ENCODE data around the gene LSAMP.

Gene LSAMP

GRCh38 chr3:115927197-115927596, 518.1 kb downstream of the LSAMP start:
- no peak for DNase-seq

DNA sequence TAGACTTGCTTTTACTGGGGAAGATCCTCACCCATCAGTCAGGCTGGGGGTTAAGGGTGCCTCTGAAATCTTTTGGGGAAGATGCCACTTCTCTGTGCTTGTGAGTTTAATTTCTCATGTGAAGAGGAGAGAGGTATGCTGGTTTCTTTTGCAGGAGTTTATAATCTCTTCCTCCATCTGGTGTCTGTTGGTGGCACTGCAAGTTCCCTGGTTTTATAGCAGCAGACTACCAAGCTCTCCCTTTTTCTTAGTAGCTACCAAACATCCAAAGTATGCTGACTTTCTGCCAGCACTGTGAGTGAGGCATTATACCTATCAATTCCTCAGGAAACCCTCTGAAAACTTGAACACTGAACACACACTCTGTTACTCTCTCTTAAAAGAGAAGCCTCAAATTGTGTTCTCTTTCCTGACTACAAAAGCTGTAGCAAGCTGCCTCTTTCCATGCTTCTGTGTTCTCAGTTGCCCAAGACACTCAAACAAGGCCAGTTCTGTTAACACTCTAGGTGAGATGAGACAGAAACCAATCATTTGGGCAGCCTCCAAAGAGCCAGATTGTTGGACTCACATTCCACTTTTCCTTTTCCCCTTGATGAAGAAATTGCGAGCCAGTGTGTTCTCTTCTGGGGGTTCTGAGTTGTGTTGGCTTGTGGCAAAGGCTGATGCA, 522.5 kb downstream of the LSAMP start:
- no peak for DNase-seq

DNA sequence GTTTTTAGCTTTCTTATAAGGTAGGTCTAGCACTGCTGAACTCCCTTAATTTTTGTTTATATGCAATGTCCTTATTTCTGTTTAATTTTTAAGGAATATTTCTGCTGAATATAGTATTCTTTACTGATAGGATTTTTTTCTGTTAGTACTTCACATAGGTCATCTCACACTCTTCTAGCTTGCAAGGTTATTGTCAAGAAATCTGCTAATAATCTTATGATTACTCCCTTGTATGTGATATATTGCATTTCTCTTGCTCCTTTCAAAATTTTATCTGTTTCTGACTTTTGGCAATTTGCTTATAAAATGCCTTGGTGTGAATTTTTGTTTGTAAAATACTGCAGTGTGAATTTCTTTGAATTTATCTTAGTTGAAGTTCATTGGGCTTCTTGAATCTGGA, 523.6 kb downstream of the LSAMP start:
- no peak for DNase-seq

DNA sequence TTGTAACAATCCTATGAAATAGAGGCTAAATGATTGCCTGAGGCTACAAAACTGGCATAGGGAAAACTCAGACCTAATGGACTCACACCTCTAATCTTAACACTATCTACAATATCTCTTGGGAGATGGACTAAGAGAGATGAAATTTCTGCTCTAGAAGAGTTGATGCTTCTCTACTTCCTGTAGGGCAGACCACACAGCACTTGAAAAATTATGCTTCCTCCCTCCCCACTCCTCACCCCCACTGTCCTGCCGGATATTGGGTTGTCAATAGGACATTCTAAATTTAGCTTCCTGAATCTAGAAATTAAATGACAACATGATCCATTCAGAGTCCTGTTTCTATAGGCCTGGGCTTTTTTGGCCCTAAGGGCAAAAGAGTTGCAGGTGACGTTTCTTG, 526.4 kb downstream of the LSAMP start:
- no peak for DNase-seq

DNA sequence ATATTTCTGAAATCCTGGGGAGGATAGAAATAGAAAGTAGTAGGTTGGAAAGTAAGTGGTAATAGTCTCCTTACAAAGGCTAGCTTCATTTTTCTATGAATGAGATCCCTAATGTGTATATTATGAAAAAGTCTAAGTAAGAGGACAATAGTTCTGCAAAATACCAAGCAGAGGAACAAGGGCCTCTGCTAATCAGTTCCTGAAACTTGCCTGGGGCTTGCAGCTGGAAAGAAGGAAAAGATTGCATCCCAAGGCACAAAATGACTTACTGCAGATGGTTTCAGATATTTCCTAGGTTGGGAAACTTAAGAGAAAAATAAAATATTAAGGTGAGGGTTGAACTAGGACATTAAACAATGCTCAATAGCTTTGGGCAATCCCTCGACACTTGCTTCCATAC, 528.4 kb downstream of the LSAMP start:
- DNase-seq, result no peak

DNA sequence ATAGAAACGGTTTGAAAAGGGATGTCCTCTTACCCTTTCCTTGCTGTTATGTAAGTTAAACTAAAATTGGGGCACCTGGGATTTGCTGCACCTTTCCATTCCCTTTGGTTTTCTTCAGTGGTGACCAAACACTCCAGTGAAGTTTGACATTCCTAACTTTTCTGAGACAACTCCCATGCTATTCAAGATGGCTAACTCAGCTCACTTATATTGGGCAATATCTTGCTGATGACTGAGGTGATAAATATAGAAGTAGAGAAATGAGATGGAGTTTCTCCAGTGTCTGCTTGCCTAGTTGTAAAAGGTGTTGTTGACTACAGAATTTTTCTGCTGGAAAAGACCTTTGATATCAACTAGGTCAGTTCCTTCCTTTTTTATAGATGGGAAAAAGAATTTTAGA, 530.2 kb downstream of the LSAMP start:
- no peak for DNase-seq

DNA sequence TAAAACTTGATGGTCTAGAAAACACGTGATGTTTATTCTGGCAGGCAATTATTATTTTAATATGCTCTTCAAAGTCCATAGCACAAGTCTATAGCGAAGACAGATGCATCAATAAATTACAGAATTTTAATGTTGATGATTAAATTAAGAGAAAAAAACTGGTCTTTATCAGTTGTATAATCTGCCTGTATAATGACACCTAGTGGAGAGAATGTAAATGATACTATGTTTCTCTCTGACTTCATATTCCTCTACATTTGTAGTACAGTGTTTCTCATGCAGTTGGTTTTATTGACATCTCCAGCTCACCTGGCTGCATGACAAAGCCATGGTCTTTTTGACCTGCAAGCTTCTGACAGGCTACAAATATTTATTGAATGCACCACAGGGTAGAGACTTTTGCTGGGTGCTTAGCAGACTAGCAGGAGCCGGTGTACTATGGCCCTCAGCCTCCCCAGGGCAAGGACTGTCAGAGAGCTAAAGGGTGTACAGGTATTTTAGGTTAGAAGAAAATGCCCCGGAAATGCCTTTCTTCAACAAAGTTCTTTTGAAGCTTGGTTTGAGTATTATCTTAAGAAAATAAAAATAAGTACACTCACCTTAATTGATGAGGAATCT, 532.1 kb downstream of the LSAMP start:
- no peak for DNase-seq

DNA sequence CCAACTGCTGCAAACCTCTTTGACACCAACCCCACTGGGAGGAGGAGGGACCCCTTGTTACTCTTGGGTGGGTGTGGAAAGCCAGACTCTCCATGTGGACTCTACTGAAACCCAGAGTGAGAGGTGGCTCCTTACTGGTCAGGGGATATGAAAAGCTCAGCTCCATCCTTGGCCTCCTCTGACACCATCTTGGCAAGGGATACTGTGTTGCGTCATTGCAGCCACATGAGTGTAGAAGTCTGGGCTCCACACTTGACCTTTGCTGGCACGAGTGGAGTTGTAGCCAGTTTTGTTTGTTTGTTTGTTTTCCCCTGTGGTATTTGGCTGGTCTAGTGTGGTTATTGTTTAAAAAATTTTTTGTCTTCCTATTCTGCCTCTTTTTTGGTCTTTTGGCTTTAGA, 532.9 kb downstream of the LSAMP start:
- DNase-seq, result no peak

- no peak for DNase-seq
Observed at GRCh38 chr3:115905871-115906270, 539.4 kb downstream of the LSAMP start.

DNA sequence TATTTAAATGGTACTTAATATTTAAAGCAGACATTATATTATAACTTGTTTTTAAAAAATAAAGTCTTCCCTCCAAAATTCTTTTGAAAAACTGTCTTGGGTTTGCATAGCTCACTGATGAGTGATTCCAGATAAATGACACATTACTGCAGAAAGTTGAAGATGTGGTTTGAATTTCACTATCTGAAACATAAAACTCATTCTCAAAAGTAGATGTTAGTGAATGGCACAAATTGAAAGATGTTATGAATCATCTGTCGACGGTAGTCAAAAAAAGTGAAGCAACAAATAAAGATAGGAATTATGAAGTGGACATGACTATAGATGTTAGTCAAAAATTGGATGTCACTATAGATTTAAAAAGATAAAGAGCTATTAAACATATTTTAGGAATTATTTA, 541.4 kb downstream of the LSAMP start:
- DNase-seq, result no peak

DNA sequence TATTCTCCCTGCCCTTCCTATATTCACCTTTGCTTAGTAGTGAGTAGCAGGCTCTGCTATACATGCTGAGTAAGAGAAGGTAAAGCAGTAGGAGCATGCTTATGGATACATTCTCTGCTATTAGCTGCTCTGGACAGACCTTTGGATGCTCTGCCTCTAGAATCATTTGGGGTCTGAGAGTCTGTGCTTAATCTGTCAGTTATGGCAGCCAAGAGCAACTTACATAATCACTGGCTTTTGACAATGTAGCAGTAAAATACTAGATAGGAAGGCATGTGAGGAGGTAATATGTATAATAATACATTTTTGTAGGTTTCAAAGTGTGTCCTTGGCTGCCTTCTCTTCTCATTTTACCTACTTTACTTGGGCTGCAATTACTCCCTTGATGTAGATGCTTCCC, 544.3 kb downstream of the LSAMP start:
- no peak for DNase-seq

GRCh38 chr3:115899535-115899934, 545.8 kb downstream of the LSAMP start:
- no peak for DNase-seq

GRCh38 chr3:115898656-115899410, 546.5 kb downstream of the LSAMP start:
- DNase-seq, result no peak

DNA sequence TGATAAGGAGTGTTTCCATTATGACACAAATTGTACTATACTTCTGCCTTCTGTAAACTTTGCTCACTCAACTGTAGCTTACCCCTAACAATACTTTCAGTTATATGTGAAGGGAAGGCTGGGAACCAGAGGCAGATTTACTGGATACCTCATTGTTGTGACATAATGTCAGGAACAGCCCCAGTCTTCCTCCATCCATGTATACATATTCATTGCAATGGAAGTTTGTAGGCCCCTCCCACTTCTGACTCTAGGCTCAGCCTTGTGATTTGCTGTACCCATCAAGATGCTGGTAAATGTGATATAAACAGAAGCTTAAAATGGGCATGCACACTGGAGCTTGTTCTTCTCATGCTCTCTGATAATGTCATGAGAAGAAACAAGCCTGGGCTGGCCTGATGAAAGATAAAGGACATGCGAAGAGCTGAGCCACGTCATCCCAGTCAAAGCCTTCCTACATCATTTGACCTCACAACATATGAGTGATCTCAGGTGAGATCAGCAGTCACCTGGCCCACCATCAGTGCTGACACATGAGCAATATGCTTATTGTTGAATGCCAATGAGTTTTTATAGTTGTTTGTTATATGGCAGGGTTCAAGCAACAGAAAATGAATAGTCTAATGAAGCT, 554.2 kb downstream of the LSAMP start:
- no peak for DNase-seq

- no peak for DNase-seq
Observed at GRCh38 chr3:115890579-115890978, 554.7 kb downstream of the LSAMP start.

GRCh38 chr3:115885621-115886020, 559.7 kb downstream of the LSAMP start:
- no peak for DNase-seq

- DNase-seq, result no peak
Observed at GRCh38 chr3:115877615-115877899, 567.7 kb downstream of the LSAMP start.

DNA sequence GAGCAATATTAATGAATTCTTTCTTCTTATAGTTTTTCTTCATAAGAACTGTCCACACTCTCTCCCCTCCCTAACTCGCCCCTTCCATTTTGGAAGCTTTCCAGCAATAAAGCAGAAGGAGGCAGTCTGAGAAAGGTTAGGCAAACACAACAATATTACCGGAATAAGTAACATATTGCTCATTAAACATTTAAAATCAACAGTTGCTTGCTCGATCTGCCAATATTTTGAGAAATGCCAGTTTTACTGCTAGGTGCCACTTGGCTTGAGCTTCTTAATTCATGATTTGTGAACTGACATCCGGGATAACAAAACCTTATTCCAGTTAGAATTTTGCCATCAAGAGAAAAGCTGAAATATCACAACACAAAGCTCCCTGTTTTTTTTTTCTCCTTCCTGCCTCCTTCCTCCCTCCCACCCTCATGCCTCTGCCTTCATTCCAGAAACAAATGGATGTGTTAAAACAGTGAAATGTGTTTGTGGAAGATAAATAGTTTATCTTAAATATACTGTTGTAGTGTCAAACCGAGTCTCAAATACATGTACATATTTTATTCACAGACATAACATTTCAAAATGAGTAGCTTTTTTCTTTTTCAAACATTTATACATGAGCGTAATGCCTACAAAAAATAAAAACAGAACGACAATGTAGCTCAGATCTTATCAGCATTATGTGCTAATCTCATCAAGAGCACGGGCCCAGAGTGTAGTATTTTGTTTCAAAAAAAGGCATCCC, 568.2 kb downstream of the LSAMP start:
- no peak for DNase-seq

- DNase-seq, result no peak
Observed at GRCh38 chr3:115875460-115875859, 569.8 kb downstream of the LSAMP start.

- DNase-seq, result no peak
Observed at GRCh38 chr3:115871735-115872134, 573.6 kb downstream of the LSAMP start.

GRCh38 chr3:115864911-115865310, 580.4 kb downstream of the LSAMP start:
- no peak for DNase-seq

DNA sequence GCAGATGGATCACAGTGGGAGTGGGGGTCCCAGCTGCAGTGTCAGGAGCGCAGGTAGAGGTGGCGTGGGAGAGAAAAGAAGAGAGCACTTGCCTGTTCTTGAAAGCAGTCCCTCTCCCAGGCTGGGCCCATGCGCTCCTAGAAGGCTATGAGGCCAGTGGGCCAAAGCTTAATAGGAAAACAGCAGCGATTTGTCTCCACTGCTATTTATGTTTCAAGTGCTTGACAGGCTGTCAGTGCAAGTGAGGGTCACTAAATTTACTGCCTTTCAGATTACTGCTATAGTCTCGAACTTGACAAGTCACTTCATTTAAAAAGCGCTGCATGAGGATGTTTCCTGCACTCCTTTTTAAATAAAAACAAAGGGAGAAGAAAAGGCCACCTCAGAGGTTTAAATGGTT, 582.4 kb downstream of the LSAMP start:
- DNase-seq, result no peak

DNA sequence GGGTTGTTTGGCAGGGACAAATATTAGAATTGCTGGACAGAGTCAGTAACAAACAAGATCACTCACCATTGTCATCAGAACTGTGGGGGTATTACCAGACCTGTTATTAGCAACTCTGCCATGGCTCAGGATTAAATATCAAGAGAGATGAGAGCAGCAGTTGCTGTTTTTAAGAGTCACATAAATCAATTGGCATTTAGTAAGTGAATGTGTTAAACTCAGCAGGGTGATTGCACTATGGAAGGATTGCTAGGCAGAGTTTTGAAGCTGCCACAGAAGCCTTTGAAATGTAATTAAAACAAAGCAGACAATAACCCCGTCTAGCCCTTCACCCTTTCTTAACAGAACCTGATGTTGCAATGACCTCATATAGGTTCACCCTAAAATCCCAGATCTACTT, 583.2 kb downstream of the LSAMP start:
- no peak for DNase-seq

All from activated CD4-positive, alpha-beta T cell treated with anti-CD3 and anti-CD28 coated beads, Interleukin-2, amount 50 U/mL, for 1 hour (primary cell).